Measurements from ENCODE around the gene SLC9A7.
A peak's percentile ranks its signal among the peaks of the same experiment; 100 is the strongest.

The SLC9A7 gene

DNA sequence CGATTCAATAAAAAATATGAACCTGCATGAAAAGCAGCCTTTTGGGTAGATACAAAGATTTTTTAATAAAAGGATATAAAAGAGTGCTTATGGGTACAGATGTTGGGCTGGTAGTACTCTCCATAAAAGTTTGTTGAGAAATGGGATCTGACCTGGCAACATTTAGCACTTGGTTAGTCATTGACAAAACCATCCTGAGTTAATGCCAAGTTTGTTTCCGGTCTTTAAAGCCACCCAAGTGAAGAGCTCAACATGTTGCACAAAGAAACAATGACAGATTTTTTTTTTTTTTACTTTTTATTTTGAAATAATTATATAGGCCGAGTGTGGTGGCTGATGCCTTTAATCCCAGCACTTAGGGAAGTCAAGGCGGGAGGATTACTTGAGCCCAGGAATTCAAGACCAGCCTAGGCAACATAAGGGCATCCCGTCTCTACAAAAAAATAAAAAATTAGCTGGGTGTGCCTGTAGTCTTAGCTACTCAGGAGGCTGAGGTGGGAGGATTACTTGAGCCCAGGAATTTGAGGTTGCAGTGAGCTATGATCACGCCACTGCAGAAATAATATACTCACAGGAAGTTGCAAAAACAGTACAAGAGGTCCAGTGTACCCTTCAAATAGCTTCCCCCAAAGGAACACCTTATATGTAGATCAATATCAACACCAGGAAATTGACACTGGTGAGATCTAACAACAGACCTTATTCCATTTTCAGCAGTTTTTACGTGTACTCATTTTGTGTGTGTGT, 168.8 kb downstream of the SLC9A7 start:
- no peak for DNase-seq (ENCODE audit: low spot score in 2 of 2)
- no peak for ATAC-seq
- Mint-ChIP-seq H3K9me3 (no peaks in the 10 kb centered on the region), H3K27ac (no peak overlapping the region), H3K4me1 (peaks cover 15% of the 10 kb centered on the region), H3K4me3 (no peak overlapping the region), H3K36me3 (peaks cover 4% of the 10 kb centered on the region)

DNA sequence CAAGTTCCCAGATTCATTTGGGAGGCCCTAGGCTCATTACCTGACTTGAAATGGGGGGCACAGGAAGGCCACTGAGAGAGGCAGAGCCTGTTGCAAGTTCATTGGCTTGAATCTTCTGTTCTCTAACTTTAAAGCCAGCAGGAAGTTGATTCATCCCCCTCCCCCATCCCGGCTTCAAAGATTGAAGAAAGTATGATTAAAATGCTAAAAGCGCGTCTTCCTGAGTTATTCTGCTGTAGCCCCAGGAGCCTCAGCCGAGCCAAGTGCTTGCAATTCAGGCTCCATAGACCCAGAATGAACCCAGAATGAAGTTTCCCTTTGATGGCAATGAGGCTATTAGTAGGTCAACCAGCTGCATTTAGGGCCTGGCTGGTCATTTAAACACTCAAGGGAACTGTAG, 170.7 kb downstream of the SLC9A7 start:
- H3K36me3 Mint-ChIP-seq, result peaks cover 4% of the 10 kb centered on the region

DNA sequence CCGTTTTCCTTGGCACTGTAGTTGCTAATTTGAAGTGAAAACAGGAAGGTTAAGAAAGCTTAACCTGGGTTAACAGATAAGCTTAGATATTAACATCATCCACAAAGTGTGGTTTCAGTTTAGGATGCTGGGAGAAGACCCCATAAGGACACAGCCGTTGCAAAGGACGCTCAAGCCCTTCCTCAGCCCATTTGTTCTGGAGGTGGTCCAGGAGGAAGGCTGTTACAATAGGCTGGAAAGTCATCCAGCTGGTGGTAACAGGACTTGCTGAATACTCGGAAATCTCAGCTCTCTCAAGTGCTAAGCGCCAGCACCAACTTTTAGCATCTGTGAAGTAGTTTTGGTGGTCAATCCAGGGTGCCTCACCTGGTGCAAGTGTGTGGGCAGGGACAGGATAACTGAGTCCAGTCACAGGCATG, 171.2 kb downstream of the SLC9A7 start:
- H3K4me1 Mint-ChIP-seq, result peaks cover 9% of the 10 kb centered on the region
- peak overlapping the region; percentile 80 for H3K27ac Mint-ChIP-seq
- no peak for ATAC-seq

More for the DNA sequence above, 170.7 kb downstream of the SLC9A7 start:
- DNase-seq (ENCODE audit: low spot score in 2 of 2) (no peak), ATAC-seq (no peak)
- Mint-ChIP-seq H3K4me1 (peaks cover 9% of the 10 kb centered on the region), H3K4me3 (peak overlapping the region; percentile 46), H3K9me3 (no peaks in the 10 kb centered on the region), H3K27ac (peak overlapping the region; percentile 80)

DNA sequence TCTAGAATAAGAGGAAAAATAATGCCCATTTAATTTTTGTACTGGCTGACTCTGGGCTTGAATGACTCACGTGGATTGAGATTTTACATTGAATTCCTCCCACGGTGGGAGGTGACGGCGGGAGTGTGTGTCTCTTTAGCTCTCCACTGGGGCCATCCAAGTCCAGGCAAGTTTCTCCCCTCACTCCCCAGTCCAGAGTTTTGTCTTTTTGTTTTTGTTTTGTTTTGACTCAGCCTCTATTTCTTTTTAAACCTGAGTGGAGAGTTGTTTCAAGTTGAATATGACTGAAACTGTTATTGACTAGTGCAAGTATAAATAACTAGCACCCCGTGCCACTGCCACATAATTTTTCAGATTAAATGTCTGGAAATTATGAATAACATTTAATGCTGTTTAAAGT, 171.8 kb downstream of the SLC9A7 start:
- Mint-ChIP-seq H3K27ac (peak overlapping the region; percentile 80), H3K36me3 (peaks cover 4% of the 10 kb centered on the region), H3K4me3 (peak overlapping the region; percentile 3), H3K4me1 (peaks cover 9% of the 10 kb centered on the region), H3K9me3 (no peaks in the 10 kb centered on the region)
- DNase-seq (ENCODE audit: low spot score in 2 of 2) (no peak), ATAC-seq (peak; percentile 82)

More for the DNA sequence above, 171.2 kb downstream of the SLC9A7 start:
- Mint-ChIP-seq H3K36me3 (peaks cover 4% of the 10 kb centered on the region), H3K9me3 (no peaks in the 10 kb centered on the region), H3K4me3 (peak overlapping the region; percentile 46)
- no peak for DNase-seq (ENCODE audit: low spot score in 2 of 2)

DNA sequence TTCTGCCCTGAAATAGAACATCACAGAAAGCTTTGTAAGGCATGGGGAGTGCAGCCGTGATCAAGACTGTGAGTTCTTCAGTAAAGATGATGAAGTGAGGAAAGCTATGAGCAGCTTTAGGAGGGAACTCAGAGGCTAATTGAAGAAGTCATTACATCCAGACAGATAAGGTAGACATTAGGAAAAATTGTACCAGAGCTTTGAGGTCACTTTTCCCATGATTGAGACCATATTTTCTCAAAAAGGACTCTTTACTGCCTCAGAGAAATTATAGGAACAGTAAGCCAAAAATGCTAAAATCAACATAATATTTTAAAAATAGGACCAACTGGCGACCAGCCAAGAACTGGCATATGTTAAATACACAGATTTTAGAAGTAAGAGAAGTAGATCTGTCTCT, 174.2 kb downstream of the SLC9A7 start:
- no peaks in the 10 kb centered on the region for H3K9me3 Mint-ChIP-seq
- ATAC-seq, result no peak
- peaks cover 9% of the 10 kb centered on the region for H3K4me1 Mint-ChIP-seq
- peaks cover 12% of the 10 kb centered on the region for H3K36me3 Mint-ChIP-seq
- H3K27ac Mint-ChIP-seq, result no peak overlapping the region
- H3K4me3 Mint-ChIP-seq, result no peak overlapping the region
- DNase-seq (ENCODE audit: low spot score in 2 of 2), result no peak

DNA sequence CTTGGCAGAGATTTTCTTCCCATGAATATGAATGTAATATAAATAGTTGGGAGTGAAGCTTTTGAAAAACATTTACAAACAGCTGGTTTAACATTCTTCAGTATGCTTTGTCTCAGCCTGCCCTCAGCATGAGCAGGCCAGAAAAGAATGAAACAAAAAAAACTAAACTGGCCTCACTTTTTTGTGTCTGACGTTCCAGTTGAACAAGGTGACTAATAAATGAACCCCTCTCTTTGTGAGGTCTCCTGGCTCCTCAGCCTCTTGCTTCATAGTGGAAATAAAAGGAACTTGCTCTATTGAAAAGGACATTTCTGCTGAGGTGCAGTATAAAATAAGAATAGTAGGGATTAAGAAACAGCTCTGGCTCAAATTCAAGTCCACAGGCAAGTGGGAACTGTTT, 176.0 kb downstream of the SLC9A7 start:
- DNase-seq (ENCODE audit: low spot score in 2 of 2) (no peak), ATAC-seq (no peak)
- peaks cover 4% of the 10 kb centered on the region for H3K4me1 Mint-ChIP-seq
- H3K36me3 Mint-ChIP-seq, result peaks cover 28% of the 10 kb centered on the region
- no peak overlapping the region for H3K4me3 Mint-ChIP-seq
- H3K9me3 Mint-ChIP-seq, result no peaks in the 10 kb centered on the region
- H3K27ac Mint-ChIP-seq, result no peak overlapping the region

DNA sequence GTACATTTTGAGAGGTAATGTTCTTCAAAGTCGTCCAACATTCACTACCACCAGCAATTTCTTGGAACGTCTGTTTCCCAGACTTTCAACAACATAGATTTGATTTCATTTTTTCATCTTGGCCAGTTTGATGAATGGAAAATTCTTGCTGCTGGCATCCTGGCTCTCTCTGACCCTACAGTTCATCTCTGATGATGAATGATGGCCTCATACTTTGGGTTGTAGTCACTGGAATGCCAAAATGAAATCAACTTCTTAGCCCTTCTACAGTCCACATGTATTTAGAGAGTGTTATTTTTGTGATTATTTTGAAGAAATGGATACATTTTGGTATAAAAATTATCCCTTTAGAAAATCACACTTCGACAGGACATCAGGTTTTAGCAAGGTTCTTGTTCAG, 176.6 kb downstream of the SLC9A7 start:
- ATAC-seq, result no peak
- no peaks in the 10 kb centered on the region for H3K9me3 Mint-ChIP-seq
- H3K4me3 Mint-ChIP-seq, result no peak overlapping the region
- no peak overlapping the region for H3K27ac Mint-ChIP-seq
- peaks cover 29% of the 10 kb centered on the region for H3K36me3 Mint-ChIP-seq
- DNase-seq (ENCODE audit: low spot score in 2 of 2), result no peak
- peaks cover 8% of the 10 kb centered on the region for H3K4me1 Mint-ChIP-seq

DNA sequence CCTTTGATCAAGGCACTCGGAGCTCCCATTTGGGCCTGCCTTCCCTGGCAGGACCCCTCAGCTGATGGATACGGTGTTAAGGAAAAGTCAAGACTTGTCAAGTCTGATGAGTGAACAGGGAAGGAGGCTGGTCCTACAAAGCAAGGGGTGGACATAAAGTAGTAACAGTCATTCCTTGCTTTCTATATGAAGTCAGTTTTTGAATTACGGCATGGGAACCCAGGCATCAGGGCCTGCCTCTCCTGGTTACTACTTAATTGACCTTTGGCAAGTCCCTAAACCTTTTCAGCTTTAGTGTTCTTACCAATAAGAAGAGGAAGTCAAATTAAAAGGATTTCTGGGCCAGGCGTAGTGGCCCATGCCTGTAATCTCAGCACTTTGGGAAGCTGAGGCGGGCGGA, 178.3 kb downstream of the SLC9A7 start:
- peaks cover 23% of the 10 kb centered on the region for H3K4me1 Mint-ChIP-seq
- H3K9me3 Mint-ChIP-seq, result no peaks in the 10 kb centered on the region
- no peak for ATAC-seq
- H3K27ac Mint-ChIP-seq, result no peak overlapping the region
- peaks cover 24% of the 10 kb centered on the region for H3K36me3 Mint-ChIP-seq
- no peak overlapping the region for H3K4me3 Mint-ChIP-seq
- no peak for DNase-seq (ENCODE audit: low spot score in 2 of 2)

DNA sequence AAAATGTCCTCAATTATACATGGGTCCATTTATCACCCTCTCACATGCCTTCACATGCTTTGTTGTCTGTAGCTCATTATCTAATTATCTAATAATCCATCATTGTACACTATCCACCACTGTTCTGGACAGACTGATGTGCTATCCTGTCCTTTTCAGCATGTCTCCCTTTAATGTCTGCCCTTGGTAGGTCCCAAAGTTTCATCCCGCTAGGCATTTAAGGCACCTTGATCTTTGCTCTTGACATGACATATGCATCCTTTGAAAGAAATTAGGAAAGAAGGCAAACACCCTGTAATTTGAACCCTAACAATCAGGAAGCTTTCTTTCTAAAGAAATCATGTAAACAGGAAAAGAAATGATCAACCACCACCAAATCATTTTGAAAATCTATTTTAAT, 179.7 kb downstream of the SLC9A7 start:
- ATAC-seq (no peak), DNase-seq (ENCODE audit: low spot score in 2 of 2) (no peak)
- Mint-ChIP-seq H3K36me3 (peaks cover 24% of the 10 kb centered on the region), H3K27ac (no peak overlapping the region), H3K4me1 (peaks cover 25% of the 10 kb centered on the region), H3K9me3 (no peaks in the 10 kb centered on the region), H3K4me3 (no peak overlapping the region)

DNA sequence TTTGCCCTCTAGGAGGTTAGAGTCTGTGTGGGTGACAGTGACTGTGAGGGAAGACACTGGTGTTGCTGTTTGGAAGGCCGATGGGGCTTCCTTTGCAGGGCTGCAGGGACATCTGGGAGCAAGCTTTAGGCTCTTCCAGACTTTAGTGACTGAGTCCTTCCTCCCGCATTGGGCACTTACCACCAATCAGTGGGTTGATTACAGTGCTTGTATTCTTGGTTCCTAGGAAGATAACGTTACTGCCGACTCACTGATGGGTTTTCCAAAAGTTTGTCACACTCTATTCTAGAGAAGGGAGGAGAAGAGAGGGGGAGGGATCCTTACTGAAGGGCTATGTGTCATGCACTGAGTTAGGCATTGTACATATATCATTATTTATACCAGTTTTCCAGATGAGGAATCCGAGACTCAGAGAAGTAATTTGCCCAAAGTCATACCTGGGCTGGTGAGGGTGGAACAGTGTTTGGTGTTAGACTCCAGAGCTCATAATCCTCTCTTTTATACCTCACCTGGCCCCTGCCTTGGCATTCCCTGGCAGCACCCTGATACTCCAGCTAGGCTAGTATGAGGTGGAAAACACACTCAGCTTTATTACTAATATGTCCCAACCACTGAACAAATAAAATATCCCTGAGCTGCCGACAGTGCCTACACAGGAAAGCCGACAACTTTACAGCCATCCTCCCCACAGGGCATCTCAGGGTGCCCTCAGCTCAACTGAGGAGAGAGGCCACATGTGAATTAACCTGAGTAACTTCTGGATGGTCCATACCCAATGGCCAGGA, 181.5 kb downstream of the SLC9A7 start:
- H3K27ac Mint-ChIP-seq, result no peak overlapping the region

DNA sequence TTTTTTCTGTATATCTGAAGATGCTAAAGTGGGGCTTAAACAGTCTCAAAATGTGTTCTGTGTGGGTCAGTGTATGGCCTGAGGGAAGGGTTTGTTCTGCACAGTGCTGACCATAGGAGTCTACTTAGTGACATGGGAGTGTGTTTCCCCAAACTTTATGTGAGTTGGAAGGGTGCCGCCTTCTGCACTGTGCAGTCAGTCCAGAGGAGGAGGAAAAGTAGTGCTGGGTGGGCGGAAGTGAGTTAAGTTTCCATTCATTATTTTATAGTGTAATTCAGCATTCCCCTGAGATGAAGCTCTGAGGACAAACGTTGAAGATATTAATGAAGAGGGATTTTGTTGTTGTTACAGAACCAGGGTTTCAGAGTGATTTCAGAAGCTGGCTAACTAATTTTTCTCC, 182.5 kb downstream of the SLC9A7 start:
- Mint-ChIP-seq H3K36me3 (peaks cover 33% of the 10 kb centered on the region), H3K27ac (no peak overlapping the region), H3K4me3 (peak overlapping the region; percentile 68), H3K9me3 (no peaks in the 10 kb centered on the region), H3K4me1 (peaks cover 42% of the 10 kb centered on the region)
- no peak for DNase-seq (ENCODE audit: low spot score in 2 of 2)
- ATAC-seq, result no peak

More for the DNA sequence above, 181.5 kb downstream of the SLC9A7 start:
- H3K36me3 Mint-ChIP-seq, result peaks cover 27% of the 10 kb centered on the region
- H3K4me3 Mint-ChIP-seq, result peak overlapping the region; percentile 68
- no peaks in the 10 kb centered on the region for H3K9me3 Mint-ChIP-seq
- no peak for ATAC-seq
- H3K4me1 Mint-ChIP-seq, result peaks cover 33% of the 10 kb centered on the region
- no peak for DNase-seq (ENCODE audit: low spot score in 2 of 2)

DNA sequence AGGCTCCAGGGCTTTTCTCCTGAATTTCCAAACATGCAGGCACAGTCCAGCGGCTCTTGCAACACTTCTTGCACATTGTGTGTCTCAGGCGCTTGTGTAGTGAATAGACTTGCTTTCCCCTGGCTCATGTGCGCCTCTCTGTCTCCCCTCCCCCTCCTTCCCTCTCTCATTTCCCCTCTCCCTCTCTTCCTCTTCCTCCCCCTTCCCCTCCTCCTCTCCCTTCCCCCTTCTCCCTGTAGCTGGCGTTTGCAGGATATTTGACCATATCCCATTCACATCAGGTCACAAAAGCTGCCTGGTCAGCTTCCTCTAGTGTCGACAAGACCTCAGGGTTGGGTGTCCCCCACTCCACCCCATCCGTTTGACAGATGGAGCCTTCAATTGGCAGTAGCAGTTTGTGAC, 182.9 kb downstream of the SLC9A7 start:
- H3K36me3 Mint-ChIP-seq, result peaks cover 33% of the 10 kb centered on the region
- H3K9me3 Mint-ChIP-seq, result no peaks in the 10 kb centered on the region
- H3K4me1 Mint-ChIP-seq, result peaks cover 42% of the 10 kb centered on the region
- DNase-seq (ENCODE audit: low spot score in 2 of 2), result no peak
- peak overlapping the region; percentile 68 for H3K4me3 Mint-ChIP-seq
- H3K27ac Mint-ChIP-seq, result no peak overlapping the region
- ATAC-seq, result no peak

DNA sequence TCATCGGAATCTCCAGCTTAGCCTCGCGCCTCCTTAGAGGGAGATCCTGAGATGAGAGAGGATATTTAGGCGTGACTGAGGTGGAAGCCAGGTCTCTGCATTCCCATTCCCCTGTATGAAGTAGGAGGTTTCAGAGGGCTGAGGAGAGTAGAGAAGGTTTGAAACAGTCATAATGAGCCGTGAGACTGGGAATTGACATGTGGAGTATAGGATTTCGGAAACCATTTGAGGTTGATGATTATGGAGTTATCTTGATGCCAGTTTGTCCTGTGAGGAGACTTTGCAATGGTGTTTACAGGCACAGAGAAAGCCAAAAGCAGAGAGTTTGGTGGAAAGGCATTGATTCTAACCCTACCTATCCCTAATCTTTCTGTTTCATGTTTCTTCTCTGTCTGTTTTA, 183.3 kb downstream of the SLC9A7 start:
- H3K27ac Mint-ChIP-seq, result no peak overlapping the region
- peaks cover 31% of the 10 kb centered on the region for H3K36me3 Mint-ChIP-seq
- peak overlapping the region; percentile 68 for H3K4me3 Mint-ChIP-seq
- no peaks in the 10 kb centered on the region for H3K9me3 Mint-ChIP-seq
- no peak for DNase-seq (ENCODE audit: low spot score in 2 of 2)
- no peak for ATAC-seq
- H3K4me1 Mint-ChIP-seq, result peaks cover 42% of the 10 kb centered on the region

DNA sequence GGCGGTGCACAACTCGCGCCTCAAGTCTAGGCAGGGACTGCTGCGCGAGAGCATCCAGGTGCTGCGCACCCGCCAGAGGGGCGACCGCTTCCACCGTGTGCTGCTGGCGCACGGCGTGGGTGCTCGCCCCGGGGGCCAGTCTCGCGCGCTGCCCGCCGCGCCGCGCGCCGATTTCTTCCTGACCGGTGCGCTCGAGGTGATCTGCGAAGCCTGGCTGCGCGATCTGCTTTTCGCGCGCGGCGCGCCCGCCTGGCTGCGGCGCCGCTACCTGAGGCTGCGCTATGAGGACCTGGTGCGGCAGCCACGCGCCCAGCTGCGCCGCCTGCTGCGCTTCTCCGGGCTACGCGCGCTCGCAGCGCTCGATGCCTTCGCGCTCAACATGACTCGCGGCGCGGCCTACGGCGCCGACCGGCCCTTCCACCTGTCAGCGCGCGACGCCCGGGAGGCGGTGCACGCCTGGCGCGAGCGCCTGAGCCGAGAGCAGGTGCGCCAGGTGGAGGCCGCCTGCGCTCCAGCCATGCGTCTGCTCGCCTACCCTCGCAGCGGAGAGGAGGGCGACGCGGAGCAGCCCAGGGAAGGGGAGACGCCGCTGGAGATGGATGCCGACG, 184.0 kb downstream of the SLC9A7 start:
- H3K4me3 Mint-ChIP-seq, result peak overlapping the region; percentile 68
- H3K27ac Mint-ChIP-seq, result no peak overlapping the region
- ATAC-seq (peak; percentile 31), DNase-seq (ENCODE audit: low spot score in 2 of 2) (peak in 1 of 2 donors; percentile 51)
- H3K4me1 Mint-ChIP-seq, result peaks cover 42% of the 10 kb centered on the region
- H3K36me3 Mint-ChIP-seq, result peaks cover 25% of the 10 kb centered on the region
- no peaks in the 10 kb centered on the region for H3K9me3 Mint-ChIP-seq

DNA sequence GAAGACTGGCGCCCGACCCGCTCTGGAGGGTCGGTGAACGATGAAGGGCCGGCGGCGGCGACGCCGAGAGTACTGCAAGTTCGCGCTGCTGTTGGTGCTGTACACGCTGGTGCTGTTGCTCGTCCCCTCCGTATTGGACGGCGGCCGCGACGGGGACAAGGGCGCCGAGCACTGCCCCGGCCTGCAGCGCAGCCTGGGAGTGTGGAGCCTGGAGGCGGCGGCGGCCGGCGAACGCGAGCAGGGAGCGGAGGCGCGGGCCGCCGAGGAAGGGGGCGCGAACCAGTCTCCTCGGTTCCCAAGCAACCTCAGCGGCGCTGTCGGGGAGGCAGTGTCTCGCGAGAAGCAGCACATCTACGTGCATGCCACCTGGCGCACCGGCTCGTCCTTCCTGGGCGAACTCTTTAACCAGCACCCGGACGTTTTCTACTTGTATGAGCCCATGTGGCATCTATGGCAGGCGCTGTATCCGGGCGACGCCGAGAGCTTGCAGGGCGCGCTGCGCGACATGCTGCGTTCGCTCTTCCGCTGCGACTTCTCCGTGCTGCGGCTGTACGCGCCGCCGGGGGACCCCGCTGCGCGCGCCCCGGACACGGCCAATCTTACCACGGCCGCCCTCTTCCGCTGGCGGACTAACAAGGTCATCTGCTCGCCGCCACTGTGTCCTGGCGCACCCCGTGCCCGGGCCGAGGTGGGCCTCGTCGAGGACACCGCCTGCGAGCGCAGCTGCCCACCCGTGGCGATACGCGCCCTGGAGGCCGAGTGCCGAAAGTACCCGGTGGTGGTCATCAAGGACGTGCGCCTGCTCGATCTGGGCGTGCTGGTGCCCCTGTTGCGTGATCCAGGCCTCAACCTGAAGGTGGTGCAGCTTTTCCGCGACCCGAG, 184.8 kb downstream of the SLC9A7 start:
- peaks cover 20% of the 10 kb centered on the region for H3K36me3 Mint-ChIP-seq
- H3K4me3 Mint-ChIP-seq, result peak overlapping the region; percentile 68
- peak; percentile 25 to 65 for DNase-seq (ENCODE audit: low spot score in 2 of 2)
- H3K9me3 Mint-ChIP-seq, result no peaks in the 10 kb centered on the region
- H3K4me1 Mint-ChIP-seq, result peaks cover 42% of the 10 kb centered on the region
- peak overlapping the region; percentile 68 for H3K27ac Mint-ChIP-seq
- ATAC-seq, result peak; percentile 59
